Measurements from ENCODE around the gene HYAL3.

DNA sequence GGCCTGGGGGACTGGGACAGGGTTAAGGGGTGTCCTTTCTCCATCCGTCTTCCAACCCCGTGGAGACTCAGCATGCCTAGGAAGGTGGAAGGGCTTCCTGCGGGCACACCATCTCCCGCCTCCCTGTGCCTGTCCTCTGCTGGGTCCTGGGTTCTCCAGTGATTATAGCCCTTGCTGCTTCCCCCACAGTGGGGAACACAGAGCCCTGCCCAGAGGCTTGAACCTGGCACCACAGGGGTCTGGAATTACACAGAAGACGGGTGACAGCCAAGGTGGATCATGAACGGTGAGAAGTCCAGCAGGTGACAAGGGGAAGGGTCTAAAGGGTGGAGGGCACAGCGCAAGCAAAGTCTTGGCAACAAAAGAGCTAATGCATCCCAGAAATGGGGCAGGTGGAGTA, 36.4 kb downstream of the HYAL3 start:
- TF ChIP-seq, protein P1, sequence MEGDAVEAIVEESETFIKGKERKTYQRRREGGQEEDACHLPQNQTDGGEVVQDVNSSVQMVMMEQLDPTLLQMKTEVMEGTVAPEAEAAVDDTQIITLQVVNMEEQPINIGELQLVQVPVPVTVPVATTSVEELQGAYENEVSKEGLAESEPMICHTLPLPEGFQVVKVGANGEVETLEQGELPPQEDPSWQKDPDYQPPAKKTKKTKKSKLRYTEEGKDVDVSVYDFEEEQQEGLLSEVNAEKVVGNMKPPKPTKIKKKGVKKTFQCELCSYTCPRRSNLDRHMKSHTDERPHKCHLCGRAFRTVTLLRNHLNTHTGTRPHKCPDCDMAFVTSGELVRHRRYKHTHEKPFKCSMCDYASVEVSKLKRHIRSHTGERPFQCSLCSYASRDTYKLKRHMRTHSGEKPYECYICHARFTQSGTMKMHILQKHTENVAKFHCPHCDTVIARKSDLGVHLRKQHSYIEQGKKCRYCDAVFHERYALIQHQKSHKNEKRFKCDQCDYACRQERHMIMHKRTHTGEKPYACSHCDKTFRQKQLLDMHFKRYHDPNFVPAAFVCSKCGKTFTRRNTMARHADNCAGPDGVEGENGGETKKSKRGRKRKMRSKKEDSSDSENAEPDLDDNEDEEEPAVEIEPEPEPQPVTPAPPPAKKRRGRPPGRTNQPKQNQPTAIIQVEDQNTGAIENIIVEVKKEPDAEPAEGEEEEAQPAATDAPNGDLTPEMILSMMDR (IDR thresholded peaks at IDR 0.05; ENCODE audit: insufficient read depth, low read length, poor library complexity, severe bottlenecking) = no peak
- no peak for TF ChIP-seq EZH2phosphoT487 (conservative IDR thresholded peaks at IDR 0.05; ENCODE audit: low read length)
